Tibial artery (tissue), 4 donors: ENCODE measurements around the gene ADAMTS9.

Source experiments
- DNase-seq, 2 donors: peaks; one replicate each; pipeline ENCODE4 v3.0.0-alpha.2; 2019
- H3K27ac ChIP-seq, 2 donors: fragments of 200-600 bp; sonication (generic) in 1 of 2; 1 replicate in 1 of 2; 2 replicates in 1 of 2; pipeline ENCODE4 v1.5.1; 2018 to 2019; ENCODE audit warnings: mild to moderate bottlenecking in 1 of 2
- H3K27me3 ChIP-seq, 2 donors: fragments of 200-600 bp; sonication (generic) in 1 of 2; one replicate each; pipeline versions ENCODE4 v1.5.1 to v1.6.0; 2016 to 2019
- H3K36me3 ChIP-seq, 3 donors: fragments of 200-600 bp; sonication (generic) in 2 of 3; one replicate each; pipeline ENCODE4 v1.5.1; 2016 to 2019; ENCODE audit warnings: mild to moderate bottlenecking in 2 of 3
- H3K4me1 ChIP-seq, 4 donors: fragments of 200-600 bp; sonication (generic) in 2 of 4; 1 replicate in 3 of 4; 2 replicates in 1 of 4; pipeline ENCODE4 v1.5.1; 2016 to 2019
- H3K4me3 ChIP-seq, 2 donors: fragments of 200-600 bp; sonication (generic) in 1 of 2; 1 replicate in 1 of 2; 2 replicates in 1 of 2; pipeline ENCODE4 v1.5.1; 2018 to 2019; ENCODE audit warnings: mild to moderate bottlenecking in 2 of 2
- H3K9me3 ChIP-seq, 3 donors: fragments of 200-600 bp; sonication (generic) in 1 of 3; one replicate each; pipeline ENCODE4 v1.5.1; 2016 to 2019
- intact Hi-C: fragments of 100-400 bp; cut with DNase I; formaldehyde crosslinking; loops from one replicate; pipeline ENCODE4 v1.15.0; 2023; ENCODE audit warnings: low total_unique reads
- TF ChIP-seq, protein P1 (sequence below), 2 experiments: fragments of 200-600 bp in 1 of 2; fragments of 450-650 bp in 1 of 2; IDR thresholded peaks; one replicate each; pipeline ENCODE4 v1.5.1; 2017 to 2019; ENCODE audit warnings: antibody characterized with exemption in 2 of 2, mild to moderate bottlenecking in 1 of 2, moderate library complexity in 1 of 2

Gene ADAMTS9

DNA sequence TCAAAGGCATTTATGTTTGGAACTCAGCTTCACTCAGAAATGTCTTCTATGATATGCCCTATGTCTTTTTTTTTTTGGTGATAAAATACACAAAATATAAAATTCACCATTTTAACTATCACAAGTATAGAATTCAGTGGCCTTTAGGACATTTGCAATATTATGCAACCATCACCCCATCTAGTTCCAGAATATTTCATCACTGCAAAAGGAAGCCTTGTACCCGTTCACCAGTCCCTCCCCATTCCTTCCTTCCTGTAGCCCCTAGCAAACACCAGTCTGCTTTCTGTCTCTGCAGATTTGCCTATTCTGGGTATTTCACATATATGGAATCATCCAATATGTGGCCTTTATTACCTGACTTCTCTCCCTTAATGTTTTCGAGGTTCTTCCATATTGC, 134.8 kb downstream of the ADAMTS9 start:
- no peaks in the 10 kb centered on the region for H3K9me3 ChIP-seq
- intact Hi-C loops = no loop called here
- DNase-seq = no peak
- H3K36me3 ChIP-seq = peaks cover 0 to 4% (median 0%) of the 10 kb centered on the region in 3 donors
- H3K4me3 ChIP-seq = no peak overlapping the region
- peaks cover 0 to 28% (median 18%) of the 10 kb centered on the region in 4 donors for H3K4me1 ChIP-seq
- peak overlapping the region in 1 of 2 donors; percentile 5 for H3K27ac ChIP-seq
- TF ChIP-seq, protein P1, sequence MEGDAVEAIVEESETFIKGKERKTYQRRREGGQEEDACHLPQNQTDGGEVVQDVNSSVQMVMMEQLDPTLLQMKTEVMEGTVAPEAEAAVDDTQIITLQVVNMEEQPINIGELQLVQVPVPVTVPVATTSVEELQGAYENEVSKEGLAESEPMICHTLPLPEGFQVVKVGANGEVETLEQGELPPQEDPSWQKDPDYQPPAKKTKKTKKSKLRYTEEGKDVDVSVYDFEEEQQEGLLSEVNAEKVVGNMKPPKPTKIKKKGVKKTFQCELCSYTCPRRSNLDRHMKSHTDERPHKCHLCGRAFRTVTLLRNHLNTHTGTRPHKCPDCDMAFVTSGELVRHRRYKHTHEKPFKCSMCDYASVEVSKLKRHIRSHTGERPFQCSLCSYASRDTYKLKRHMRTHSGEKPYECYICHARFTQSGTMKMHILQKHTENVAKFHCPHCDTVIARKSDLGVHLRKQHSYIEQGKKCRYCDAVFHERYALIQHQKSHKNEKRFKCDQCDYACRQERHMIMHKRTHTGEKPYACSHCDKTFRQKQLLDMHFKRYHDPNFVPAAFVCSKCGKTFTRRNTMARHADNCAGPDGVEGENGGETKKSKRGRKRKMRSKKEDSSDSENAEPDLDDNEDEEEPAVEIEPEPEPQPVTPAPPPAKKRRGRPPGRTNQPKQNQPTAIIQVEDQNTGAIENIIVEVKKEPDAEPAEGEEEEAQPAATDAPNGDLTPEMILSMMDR (IDR thresholded peaks at IDR 0.05) = no peak
- no peaks in the 10 kb centered on the region for H3K27me3 ChIP-seq

DNA sequence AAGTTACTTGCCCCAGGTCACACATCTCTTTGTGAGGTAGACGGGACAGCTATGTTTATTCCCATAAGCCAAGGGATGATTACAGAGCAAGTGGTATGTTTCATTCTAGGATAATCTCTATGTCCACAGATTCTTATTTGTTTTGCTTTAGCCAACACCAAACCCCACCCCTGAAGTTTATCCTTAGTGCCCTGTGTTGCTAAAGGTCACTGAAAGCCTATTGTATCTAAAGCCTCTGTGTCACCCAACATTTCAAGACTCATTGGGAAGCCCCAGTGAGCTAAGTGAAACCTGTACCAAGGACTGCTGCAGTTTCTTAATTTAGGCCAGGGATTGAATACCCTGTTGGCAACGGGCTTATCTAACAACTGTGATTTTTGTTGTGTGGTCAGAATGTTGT, 135.6 kb downstream of the ADAMTS9 start:
- intact Hi-C loops = no loop called here
- Histone ChIP-seq H3K27ac (peak overlapping the region in 1 of 2 donors; percentile 67), H3K4me3 (no peak overlapping the region), H3K27me3 (no peaks in the 10 kb centered on the region), H3K9me3 (no peaks in the 10 kb centered on the region), H3K36me3 (peaks cover 0 to 4% (median 0%) of the 10 kb centered on the region in 3 donors), H3K4me1 (peaks cover 0 to 34% (median 21%) of the 10 kb centered on the region in 4 donors)
- DNase-seq = no peak
- TF ChIP-seq, protein P1 (IDR thresholded peaks at IDR 0.05) = no peak

DNA sequence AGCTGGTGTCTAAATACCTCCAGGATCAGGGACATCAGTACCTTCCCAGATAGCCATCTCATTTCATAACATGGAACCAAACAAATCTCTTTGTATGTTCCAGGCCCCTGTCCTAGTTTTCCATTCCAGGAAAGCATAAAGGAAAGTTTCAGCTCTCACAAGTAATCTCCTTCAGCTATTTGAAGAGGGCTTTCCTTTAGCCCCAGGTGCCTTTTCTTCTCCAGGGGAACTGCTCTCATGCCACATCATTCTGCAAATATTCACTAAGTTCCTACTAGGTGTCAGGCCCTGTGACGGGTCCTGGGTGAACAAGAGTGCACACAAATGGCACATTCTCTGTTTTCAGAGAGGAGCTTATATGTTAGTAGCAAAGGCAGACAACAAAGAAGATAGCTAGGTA, 136.1 kb downstream of the ADAMTS9 start:
- H3K27ac ChIP-seq = peak overlapping the region in 1 of 2 donors; percentile 67
- H3K36me3 ChIP-seq = peaks cover 0 to 7% (median 0%) of the 10 kb centered on the region in 3 donors
- no peaks in the 10 kb centered on the region for H3K27me3 ChIP-seq
- H3K4me3 ChIP-seq = no peak overlapping the region
- no peaks in the 10 kb centered on the region for H3K9me3 ChIP-seq
- peaks cover 0 to 34% (median 21%) of the 10 kb centered on the region in 4 donors for H3K4me1 ChIP-seq
- no peak for DNase-seq
- intact Hi-C loops = no loop called here
- TF ChIP-seq, protein P1 (IDR thresholded peaks at IDR 0.05) = no peak

DNA sequence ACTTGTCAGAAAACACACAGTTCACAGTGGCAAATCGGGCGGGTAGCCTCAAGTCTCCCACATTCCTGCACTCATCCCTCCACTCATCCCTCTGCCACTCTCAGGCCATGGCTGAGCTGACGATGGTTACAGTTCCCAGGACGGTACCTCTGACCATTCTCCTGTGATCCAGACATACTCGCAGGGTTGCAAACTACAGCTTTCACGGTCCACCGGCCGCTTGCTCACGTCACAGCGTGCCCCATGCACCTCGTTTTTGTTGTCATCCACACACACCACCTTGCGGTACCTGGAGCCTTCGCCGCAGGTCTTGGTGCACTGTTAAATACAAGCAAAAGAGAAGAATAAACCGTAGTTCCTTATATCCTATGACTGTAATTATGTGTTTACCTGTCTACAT, 137.1 kb downstream of the ADAMTS9 start:
- intact Hi-C loops = no loop called here
- Histone ChIP-seq H3K9me3 (no peaks in the 10 kb centered on the region), H3K4me3 (no peak overlapping the region), H3K27ac (peak overlapping the region in 1 of 2 donors; percentile 67), H3K36me3 (peaks cover 0 to 14% (median 0%) of the 10 kb centered on the region in 3 donors), H3K27me3 (no peaks in the 10 kb centered on the region), H3K4me1 (peaks cover 0 to 34% (median 21%) of the 10 kb centered on the region in 4 donors)
- TF ChIP-seq, protein P1 (IDR thresholded peaks at IDR 0.05) = no peak
- no peak for DNase-seq

DNA sequence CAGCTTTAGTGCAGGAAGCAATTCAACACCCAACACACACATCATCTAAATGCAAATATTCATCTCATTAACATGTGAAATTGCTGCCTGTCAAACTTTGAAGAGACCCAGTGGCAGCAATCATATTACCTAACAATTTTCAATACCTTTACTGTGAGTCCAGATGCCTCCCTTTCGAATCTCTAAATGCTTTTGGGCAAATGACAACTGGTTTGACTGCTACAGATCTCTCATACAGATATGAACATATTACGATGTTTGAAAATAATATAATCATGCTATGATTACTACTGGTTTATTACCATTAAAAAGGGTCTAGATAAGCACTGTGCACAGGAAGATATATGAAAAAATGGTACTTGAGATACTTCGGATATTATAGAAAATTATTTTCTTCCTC, 137.9 kb downstream of the ADAMTS9 start:
- intact Hi-C loops = no loop called here
- H3K36me3 ChIP-seq = peaks cover 0 to 14% (median 6%) of the 10 kb centered on the region in 3 donors
- no peak overlapping the region for H3K4me3 ChIP-seq
- no peaks in the 10 kb centered on the region for H3K9me3 ChIP-seq
- TF ChIP-seq, protein P1 (IDR thresholded peaks at IDR 0.05) = no peak
- H3K27ac ChIP-seq = peak overlapping the region; percentile 54 to 67
- no peaks in the 10 kb centered on the region for H3K27me3 ChIP-seq
- DNase-seq = no peak
- H3K4me1 ChIP-seq = peaks cover 0 to 34% (median 21%) of the 10 kb centered on the region in 4 donors
